Head of caudate nucleus (tissue), 42 donors: ENCODE results near the gene GDPD4.

ENCODE experiments used
- DNase-seq, 42 donors: peaks; one replicate each; pipeline versions ENCODE4 v3.0.0 to v3.0.0-alpha.2; 2020 to 2021; ENCODE audit warnings: mixed read lengths in 7 of 42
- intact Hi-C: fragments of 100-400 bp; cut with DNase I; formaldehyde crosslinking; loops from one replicate; pipeline ENCODE4 v1.15.0; 2022

GDPD4 gene

GRCh38 chr11:77167791-77168190, 133.7 kb downstream of the GDPD4 start:
- no peak for DNase-seq
- intact Hi-C loops = no loop called here

- DNase-seq = no peak
These were observed 134.3 kb downstream of the GDPD4 start for GRCh38 chr11:77167111-77167626.

More at GRCh38 chr11:77167111-77167626, 134.3 kb downstream of the GDPD4 start:
- intact Hi-C loops = no loop called here
